ENCODE measurements around the gene LIPT2. TPM values are rescaled to one million over a fixed set of nuclear protein-coding genes. Genes with fewer than 3 reads are reported as not detected.
"Not testable (repeated sequence)": the region's sequence is repeated elsewhere in the genome, so short reads cannot be mapped to it uniquely, and the experiment has no call there.

LIPT2 gene
- total RNA-seq, 4 donors from 2014 or later, result 5.0 to 19.5 (median 7.3) TPM

GRCh38 chr11:74520316-74520715 is 26.8 kb upstream of the LIPT2 start:
- Histone ChIP-seq H3K27ac (no peak overlapping the region), H3K36me3 (no peaks in the 10 kb centered on the region), H3K4me3 (no peak overlapping the region), H3K4me1 (no peaks in the 10 kb centered on the region), H3K9me3 (no peaks in the 10 kb centered on the region), H3K27me3 (no peaks in the 10 kb centered on the region)
- no peak for TF ChIP-seq CTCF (IDR thresholded peaks at IDR 0.05)
- no peak for TF ChIP-seq POLR2A (IDR thresholded peaks at IDR 0.05)
- intact Hi-C loops (cut with DNase I; ENCODE audit: low total_unique reads), result no loop called here
- DNase-seq, result no peak

GRCh38 chr11:74519710-74520109 is 26.2 kb upstream of the LIPT2 start:
- no peaks in the 10 kb centered on the region for H3K27me3 ChIP-seq
- H3K27ac ChIP-seq, result no peak overlapping the region
- no peak for DNase-seq
- TF ChIP-seq CTCF (IDR thresholded peaks at IDR 0.05) (no peak), POLR2A (IDR thresholded peaks at IDR 0.05) (no peak)
- H3K4me1 ChIP-seq, result no peaks in the 10 kb centered on the region
- H3K4me3 ChIP-seq, result no peak overlapping the region
- no peaks in the 10 kb centered on the region for H3K9me3 ChIP-seq
- H3K36me3 ChIP-seq, result no peaks in the 10 kb centered on the region
- intact Hi-C loops (cut with DNase I; ENCODE audit: low total_unique reads), result no loop called here

GRCh38 chr11:74517592-74517991 is 24.1 kb upstream of the LIPT2 start:
- H3K36me3 ChIP-seq; intact Hi-C loops (cut with DNase I; ENCODE audit: low total_unique reads); H3K9me3 ChIP-seq; H3K27me3 ChIP-seq; H3K4me1 ChIP-seq; H3K4me3 ChIP-seq; DNase-seq; H3K27ac ChIP-seq: not testable (repeated sequence)

GRCh38 chr11:74507582-74507981 is 14.1 kb upstream of the LIPT2 start:
- TF ChIP-seq CTCF (IDR thresholded peaks at IDR 0.05) (no peak), POLR2A (IDR thresholded peaks at IDR 0.05) (no peak)
- intact Hi-C loops (cut with DNase I; ENCODE audit: low total_unique reads), result no loop called here

GRCh38 chr11:74506823-74507222 is 13.3 kb upstream of the LIPT2 start:
- Histone ChIP-seq H3K9me3 (no peaks in the 10 kb centered on the region), H3K4me1 (no peaks in the 10 kb centered on the region), H3K36me3 (no peaks in the 10 kb centered on the region), H3K27ac (no peak overlapping the region), H3K4me3 (no peak overlapping the region), H3K27me3 (no peaks in the 10 kb centered on the region)
- no peak for DNase-seq
- TF ChIP-seq CTCF (IDR thresholded peaks at IDR 0.05) (no peak), POLR2A (IDR thresholded peaks at IDR 0.05) (no peak)
- intact Hi-C loops (cut with DNase I; ENCODE audit: low total_unique reads), result no loop called here

More at GRCh38 chr11:74507582-74507981, 14.1 kb upstream of the LIPT2 start:
- Histone ChIP-seq H3K4me3 (no peak overlapping the region), H3K36me3 (no peaks in the 10 kb centered on the region), H3K27me3 (no peaks in the 10 kb centered on the region), H3K4me1 (no peaks in the 10 kb centered on the region), H3K9me3 (no peaks in the 10 kb centered on the region), H3K27ac (no peak overlapping the region)
- no peak for DNase-seq

- intact Hi-C loops (cut with DNase I; ENCODE audit: low total_unique reads), result no loop called here
- H3K36me3 ChIP-seq, result no peaks in the 10 kb centered on the region
- no peaks in the 10 kb centered on the region for H3K9me3 ChIP-seq
- no peak for DNase-seq
- no peaks in the 10 kb centered on the region for H3K4me1 ChIP-seq
- H3K27me3 ChIP-seq, result no peaks in the 10 kb centered on the region
- no peak overlapping the region for H3K27ac ChIP-seq
- TF ChIP-seq CTCF (IDR thresholded peaks at IDR 0.05) (no peak), POLR2A (IDR thresholded peaks at IDR 0.05) (no peak)
- H3K4me3 ChIP-seq, result no peak overlapping the region
Measured at GRCh38 chr11:74505911-74506310, 12.4 kb upstream of the LIPT2 start.

Measured in uterus (tissue), 4 donors.